Hematopoietic multipotent progenitor cell treated with erythropoietin and hydrocortisone succinate and interleukin-3 and kit ligand, for 17 days (in vitro differentiated cells): ENCODE measurements around the gene C2orf78.
"Not testable (repeated sequence)": the region's sequence is repeated elsewhere in the genome, so short reads cannot be mapped to it uniquely, and the experiment has no call there.

Experiments used
- DNase-seq: peaks from one replicate; pipeline ENCODE4 v3.0.0-alpha.2; 2015; ENCODE audit warnings: low spot score

C2orf78 gene

GRCh38 chr2:73783883-73784282 is at the start of gene C2orf78:
C2orf78 (plus strand) TSS chr2:73784183; CDS start chr2:73784310, 127 bp downstream.
- DNase-seq = not testable (repeated sequence)

- DNase-seq = no peak
Observed at GRCh38 chr2:73736378-73736777, 47.6 kb upstream of the C2orf78 start.

- DNase-seq = peak; percentile 83
Observed at GRCh38 chr2:73736855-73737779, 46.9 kb upstream of the C2orf78 start, which contains the start of gene TPRKB. TPRKB (minus strand) TSS chr2:73737345; CDS start chr2:73734569, 2,776 bp downstream.

GRCh38 chr2:73739101-73739500 is 44.9 kb upstream of the C2orf78 start:
- DNase-seq = no peak

GRCh38 chr2:73740767-73741166 is 43.2 kb upstream of the C2orf78 start:
- no peak for DNase-seq

- DNase-seq = no peak
Observed at GRCh38 chr2:73746015-73746876, 37.7 kb upstream of the C2orf78 start.

GRCh38 chr2:73746877-73747208 is 37.1 kb upstream of the C2orf78 start:
- DNase-seq = no peak

GRCh38 chr2:73749314-73749713 is 34.7 kb upstream of the C2orf78 start:
- DNase-seq = no peak

- not testable (repeated sequence) for DNase-seq
Observed at GRCh38 chr2:73754332-73754731, 29.7 kb upstream of the C2orf78 start.

GRCh38 chr2:73759285-73759764 is 24.7 kb upstream of the C2orf78 start:
- DNase-seq = no peak

GRCh38 chr2:73759904-73760303 is 24.1 kb upstream of the C2orf78 start:
- no peak for DNase-seq

- no peak for DNase-seq
Observed at GRCh38 chr2:73762571-73762970, 21.4 kb upstream of the C2orf78 start.

- DNase-seq = no peak
Observed at GRCh38 chr2:73764945-73765344, 19.0 kb upstream of the C2orf78 start.

GRCh38 chr2:73766349-73766748 is 17.6 kb upstream of the C2orf78 start:
- DNase-seq = no peak

- no peak for DNase-seq
Observed at GRCh38 chr2:73766994-73767393, 17.0 kb upstream of the C2orf78 start.

- no peak for DNase-seq
Observed at GRCh38 chr2:73770725-73771124, 13.3 kb upstream of the C2orf78 start.

- no peak for DNase-seq
Observed at GRCh38 chr2:73772819-73773218, 11.2 kb upstream of the C2orf78 start.

GRCh38 chr2:73776381-73776780 is 7.6 kb upstream of the C2orf78 start:
- DNase-seq = no peak

GRCh38 chr2:73776869-73777519 is 7.0 kb upstream of the C2orf78 start:
- DNase-seq = no peak

GRCh38 chr2:73778867-73779466 is 5.0 kb upstream of the C2orf78 start:
- not testable (repeated sequence) for DNase-seq

- DNase-seq = peak; percentile 99
Observed at GRCh38 chr2:73779467-73780236, 4.3 kb upstream of the C2orf78 start, which contains the start of gene DUSP11. DUSP11 (minus strand) TSS chr2:73780103; CDS start chr2:73779974, 129 bp downstream.
